ENCODE data around the gene TMEM229A. TPM values are rescaled to one million over a fixed set of nuclear protein-coding genes. Genes with fewer than 3 reads are reported as not detected.
"Not testable (repeated sequence)": the region's sequence is repeated elsewhere in the genome, so short reads cannot be mapped to it uniquely, and the experiment has no call there.

Gene TMEM229A
- total RNA-seq, 2 experiments from 2014 or later, result not detected

- no peak overlapping the region for H3K27ac Mint-ChIP-seq
- DNase-seq, result no peak
- CTCF ChIA-PET, result no interaction called here
- no peaks in the 10 kb centered on the region for H3K36me3 Mint-ChIP-seq
- H3K9me3 Mint-ChIP-seq (ENCODE audit: low read depth), result no peaks in the 10 kb centered on the region
- H3K4me1 Mint-ChIP-seq, result no peaks in the 10 kb centered on the region
- no peaks in the 10 kb centered on the region for H3K27me3 Mint-ChIP-seq
- ATAC-seq, result no peak
- H3K4me3 Mint-ChIP-seq, result no peak overlapping the region
These were observed 19.0 kb upstream of the TMEM229A start for GRCh38 chr7:124051681-124052377.

GRCh38 chr7:124042826-124043225, 10.0 kb upstream of the TMEM229A start:
- H3K36me3 Mint-ChIP-seq, result no peaks in the 10 kb centered on the region
- DNase-seq (no peak), ATAC-seq (no peak)
- CTCF ChIA-PET, result no interaction called here
- no peak overlapping the region for H3K27ac Mint-ChIP-seq
- no peaks in the 10 kb centered on the region for H3K4me1 Mint-ChIP-seq
- H3K4me3 Mint-ChIP-seq, result no peak overlapping the region
- no peaks in the 10 kb centered on the region for H3K27me3 Mint-ChIP-seq
- H3K9me3 Mint-ChIP-seq (ENCODE audit: low read depth), result no peaks in the 10 kb centered on the region

GRCh38 chr7:124041439-124041838, 8.6 kb upstream of the TMEM229A start:
- H3K36me3 Mint-ChIP-seq, result no peaks in the 10 kb centered on the region
- H3K27me3 Mint-ChIP-seq, result peaks cover 1% of the 10 kb centered on the region
- no peak overlapping the region for H3K4me3 Mint-ChIP-seq
- no peak for DNase-seq
- CTCF ChIA-PET, result no interaction called here
- ATAC-seq, result no peak
- H3K27ac Mint-ChIP-seq, result no peak overlapping the region
- H3K9me3 Mint-ChIP-seq (ENCODE audit: low read depth), result no peaks in the 10 kb centered on the region
- no peaks in the 10 kb centered on the region for H3K4me1 Mint-ChIP-seq

- H3K9me3 Mint-ChIP-seq (ENCODE audit: low read depth); H3K36me3 Mint-ChIP-seq; DNase-seq; ATAC-seq; H3K4me3 Mint-ChIP-seq; H3K4me1 Mint-ChIP-seq; CTCF ChIA-PET; H3K27ac Mint-ChIP-seq: not testable (repeated sequence)
- peaks cover 25% of the 10 kb centered on the region for H3K27me3 Mint-ChIP-seq
These were observed 5.0 kb upstream of the TMEM229A start for GRCh38 chr7:124037902-124038301.

- H3K9me3 Mint-ChIP-seq (ENCODE audit: low read depth), result no peaks in the 10 kb centered on the region
- peaks cover 44% of the 10 kb centered on the region for H3K27me3 Mint-ChIP-seq
- CTCF ChIA-PET, result no interaction called here
- DNase-seq (no peak), ATAC-seq (no peak)
- no peak overlapping the region for H3K27ac Mint-ChIP-seq
- no peak overlapping the region for H3K4me3 Mint-ChIP-seq
- H3K36me3 Mint-ChIP-seq, result no peaks in the 10 kb centered on the region
- H3K4me1 Mint-ChIP-seq, result peaks cover 7% of the 10 kb centered on the region
These were observed 2.8 kb upstream of the TMEM229A start for GRCh38 chr7:124035706-124036105.

- ATAC-seq, result no peak
These were observed 1.9 kb upstream of the TMEM229A start for GRCh38 chr7:124034754-124035100.

GRCh38 chr7:124033807-124034753, 1.2 kb upstream of the TMEM229A start:
- no peaks in the 10 kb centered on the region for H3K9me3 Mint-ChIP-seq (ENCODE audit: low read depth)
- peaks cover 58% of the 10 kb centered on the region for H3K27me3 Mint-ChIP-seq
- no peaks in the 10 kb centered on the region for H3K36me3 Mint-ChIP-seq
- ATAC-seq (no peak), DNase-seq (no peak)
- peaks cover 7% of the 10 kb centered on the region for H3K4me1 Mint-ChIP-seq
- no peak overlapping the region for H3K27ac Mint-ChIP-seq
- CTCF ChIA-PET, result no interaction called here
- no peak overlapping the region for H3K4me3 Mint-ChIP-seq

More at GRCh38 chr7:124034754-124035100, 1.9 kb upstream of the TMEM229A start:
- H3K4me3 Mint-ChIP-seq, result no peak overlapping the region
- no peaks in the 10 kb centered on the region for H3K36me3 Mint-ChIP-seq
- CTCF ChIA-PET, result no interaction called here
- H3K9me3 Mint-ChIP-seq (ENCODE audit: low read depth), result no peaks in the 10 kb centered on the region
- peaks cover 52% of the 10 kb centered on the region for H3K27me3 Mint-ChIP-seq
- DNase-seq, result no peak
- peaks cover 7% of the 10 kb centered on the region for H3K4me1 Mint-ChIP-seq
- no peak overlapping the region for H3K27ac Mint-ChIP-seq

- no peaks in the 10 kb centered on the region for H3K36me3 Mint-ChIP-seq
- CTCF ChIA-PET, result no interaction called here
- H3K9me3 Mint-ChIP-seq (ENCODE audit: low read depth), result no peaks in the 10 kb centered on the region
- H3K4me3 Mint-ChIP-seq, result no peak overlapping the region
- H3K4me1 Mint-ChIP-seq, result peaks cover 7% of the 10 kb centered on the region
- DNase-seq (no peak), ATAC-seq (no peak)
- H3K27ac Mint-ChIP-seq, result no peak overlapping the region
- H3K27me3 Mint-ChIP-seq, result peaks cover 58% of the 10 kb centered on the region
These were observed 384 bp upstream of the TMEM229A start for GRCh38 chr7:124033095-124033806.

GRCh38 chr7:124031919-124032318, 948 bp downstream of the TMEM229A start:
- Mint-ChIP-seq H3K27me3 (peaks cover 58% of the 10 kb centered on the region), H3K4me3 (peak overlapping the region; percentile 50), H3K4me1 (peaks cover 7% of the 10 kb centered on the region), H3K36me3 (no peaks in the 10 kb centered on the region), H3K9me3 (ENCODE audit: low read depth) (no peaks in the 10 kb centered on the region), H3K27ac (peak overlapping the region; percentile 56)
- no peak for ATAC-seq
- CTCF ChIA-PET, result no interaction called here
- DNase-seq, result no peak

GRCh38 chr7:124031406-124031805, 1.5 kb downstream of the TMEM229A start:
- ATAC-seq (no peak), DNase-seq (no peak)
- Mint-ChIP-seq H3K27me3 (peaks cover 56% of the 10 kb centered on the region), H3K36me3 (no peaks in the 10 kb centered on the region), H3K9me3 (ENCODE audit: low read depth) (no peaks in the 10 kb centered on the region), H3K27ac (peak overlapping the region; percentile 56), H3K4me1 (peaks cover 7% of the 10 kb centered on the region), H3K4me3 (no peak overlapping the region)
- CTCF ChIA-PET, result no interaction called here

- no peak for DNase-seq
- Mint-ChIP-seq H3K27ac (no peak overlapping the region), H3K9me3 (ENCODE audit: low read depth) (no peaks in the 10 kb centered on the region), H3K4me3 (no peak overlapping the region), H3K4me1 (peaks cover 7% of the 10 kb centered on the region), H3K27me3 (peaks cover 54% of the 10 kb centered on the region), H3K36me3 (no peaks in the 10 kb centered on the region)
- CTCF ChIA-PET, result no interaction called here
- no peak for ATAC-seq
These were observed 1.9 kb downstream of the TMEM229A start for GRCh38 chr7:124030964-124031363.

- Mint-ChIP-seq H3K4me3 (no peak overlapping the region), H3K9me3 (ENCODE audit: low read depth) (no peaks in the 10 kb centered on the region), H3K36me3 (no peaks in the 10 kb centered on the region), H3K27me3 (peaks cover 45% of the 10 kb centered on the region), H3K4me1 (peaks cover 7% of the 10 kb centered on the region), H3K27ac (no peak overlapping the region)
- CTCF ChIA-PET, result no interaction called here
- no peak for DNase-seq
- no peak for ATAC-seq
These were observed 3.3 kb downstream of the TMEM229A start for GRCh38 chr7:124029396-124030188.

GRCh38 chr7:124027236-124027635, 5.6 kb downstream of the TMEM229A start:
- CTCF ChIA-PET, result no interaction called here
- DNase-seq, result no peak
- H3K27ac Mint-ChIP-seq, result no peak overlapping the region
- H3K4me1 Mint-ChIP-seq, result peaks cover 4% of the 10 kb centered on the region
- no peak overlapping the region for H3K4me3 Mint-ChIP-seq
- no peak for ATAC-seq
- H3K9me3 Mint-ChIP-seq (ENCODE audit: low read depth), result no peaks in the 10 kb centered on the region
- H3K27me3 Mint-ChIP-seq, result peaks cover 28% of the 10 kb centered on the region
- no peaks in the 10 kb centered on the region for H3K36me3 Mint-ChIP-seq

Measured in activated CD8-positive, alpha-beta memory T cell treated with anti-CD3 and anti-CD28 coated beads, Interleukin-2, amount 10 ng/mL, durations not matched to agents 7 days and 5 days (primary cell).